Hematopoietic multipotent progenitor cell (in vitro differentiated cells): ENCODE data around the gene SMIM27. TPM values are rescaled to one million over a fixed set of nuclear protein-coding genes. Genes with fewer than 3 reads are reported as not detected.
"Not testable (repeated sequence)": the region's sequence is repeated elsewhere in the genome, so short reads cannot be mapped to it uniquely, and the experiment has no call there.

ENCODE experiments used
- DNase-seq, 3 donors: peaks; one replicate each; pipeline ENCODE4 v3.0.0-alpha.2; 2011 to 2015; ENCODE audit warnings: low read depth in 2 of 3, low spot score in 2 of 3
- total RNA-seq: library from RNA; depleted of rRNA; stranded (reverse); fragments of >200 nt; gene quantifications from one replicate; pipeline ENCODE4 v1.2.3, GENCODE V29; 2012

SMIM27 gene
- total RNA-seq, 1 donor = 9.2 TPM

DNA sequence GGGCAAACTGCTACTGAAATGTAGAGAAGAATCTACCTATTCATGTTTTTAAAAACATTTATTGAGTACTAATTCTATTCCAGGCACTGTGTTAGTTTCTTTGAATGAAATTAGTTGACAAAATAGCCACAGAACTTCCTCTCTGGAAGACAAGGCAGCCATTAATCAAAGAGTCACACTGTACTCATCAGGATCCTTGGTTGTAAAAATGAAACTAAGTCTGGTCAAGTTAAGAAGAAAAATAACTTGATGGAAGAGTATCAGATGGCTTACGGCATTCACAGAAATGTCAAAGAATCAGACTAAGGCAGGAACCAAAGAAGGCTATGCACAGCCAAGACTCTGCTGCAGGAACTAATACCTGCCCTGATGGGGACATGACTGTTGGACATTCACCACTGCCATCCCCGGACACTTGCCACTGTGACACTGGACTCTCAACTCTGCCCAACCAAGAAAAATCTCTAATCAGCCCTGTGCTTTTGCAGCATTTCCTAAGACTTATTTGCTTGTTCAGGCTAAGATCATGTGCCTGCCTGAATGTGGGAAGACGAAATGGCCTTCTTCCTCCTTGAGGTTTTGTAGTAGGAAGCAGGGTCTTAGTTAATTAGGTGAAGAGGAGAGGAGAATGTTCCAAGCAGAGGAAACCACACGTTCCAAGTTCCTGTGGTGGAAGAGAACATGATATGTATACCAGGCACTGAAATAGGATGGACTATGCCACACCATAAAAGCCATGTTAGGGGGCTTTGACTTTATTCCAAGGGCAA, 44.2 kb downstream of the SMIM27 start:
- no peak for DNase-seq

DNA sequence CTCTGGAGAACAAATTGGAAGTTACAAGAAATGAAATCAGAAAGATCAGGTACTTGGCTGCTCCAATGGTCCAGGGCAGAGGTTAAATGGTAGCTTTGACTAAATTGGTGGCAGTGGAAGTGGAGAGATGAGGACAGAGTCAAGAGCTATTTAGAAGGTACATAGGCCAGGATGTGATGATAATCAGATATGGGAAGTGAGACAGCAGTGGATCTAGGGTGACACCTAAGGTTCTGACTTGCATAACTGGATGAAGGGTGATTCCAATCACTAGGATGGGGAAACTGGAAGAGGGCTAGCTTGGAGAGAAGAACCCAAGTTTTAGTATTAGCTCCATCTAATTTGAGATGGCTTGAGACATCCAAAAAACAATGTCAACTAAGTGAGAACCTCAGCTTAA, 44.8 kb downstream of the SMIM27 start:
- no peak for DNase-seq

GRCh38 chr9:32599021-32599420, 46.9 kb downstream of the SMIM27 start:
- not testable (repeated sequence) for DNase-seq

Other genes starting within 250 kb of the SMIM27 start
- 15.3 TPM for gene ACO1, start 167.7 kb upstream of the SMIM27 start, total RNA-seq
- gene RIGI, start 26.1 kb upstream of the SMIM27 start, total RNA-seq = 9.4 TPM
- 29.6 TPM for gene TOPORS, start 259 bp downstream of the SMIM27 start, total RNA-seq
- gene NDUFB6, start 20.8 kb downstream of the SMIM27 start, total RNA-seq = 12.4 TPM
- under 0.01 TPM for gene TAF1L, start 83.3 kb downstream of the SMIM27 start, total RNA-seq
- not detected for gene TMEM215, start 231.2 kb downstream of the SMIM27 start, total RNA-seq